ENCODE measurements around the gene COL3A1.

COL3A1 gene

DNA sequence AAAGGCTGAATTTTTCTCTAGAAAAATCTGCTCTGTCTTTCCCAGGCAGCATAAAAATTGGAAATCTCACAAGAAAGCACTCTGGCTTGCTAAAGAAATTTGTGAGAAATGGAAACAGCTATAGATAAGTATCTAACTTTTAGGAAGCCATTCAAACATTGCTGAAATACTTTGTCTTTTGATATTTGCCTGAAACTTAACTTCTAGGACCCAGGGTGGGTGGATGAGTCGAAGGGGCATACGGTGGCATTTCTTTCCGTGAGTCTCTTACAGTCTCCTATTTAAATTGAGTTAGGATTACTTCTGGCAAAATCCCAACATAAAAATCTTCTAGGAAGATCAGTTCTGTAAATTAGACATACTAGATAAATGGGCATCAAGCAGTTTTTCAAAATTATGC is 532 bp upstream of the COL3A1 start:
- TF ChIP-seq, protein P1, sequence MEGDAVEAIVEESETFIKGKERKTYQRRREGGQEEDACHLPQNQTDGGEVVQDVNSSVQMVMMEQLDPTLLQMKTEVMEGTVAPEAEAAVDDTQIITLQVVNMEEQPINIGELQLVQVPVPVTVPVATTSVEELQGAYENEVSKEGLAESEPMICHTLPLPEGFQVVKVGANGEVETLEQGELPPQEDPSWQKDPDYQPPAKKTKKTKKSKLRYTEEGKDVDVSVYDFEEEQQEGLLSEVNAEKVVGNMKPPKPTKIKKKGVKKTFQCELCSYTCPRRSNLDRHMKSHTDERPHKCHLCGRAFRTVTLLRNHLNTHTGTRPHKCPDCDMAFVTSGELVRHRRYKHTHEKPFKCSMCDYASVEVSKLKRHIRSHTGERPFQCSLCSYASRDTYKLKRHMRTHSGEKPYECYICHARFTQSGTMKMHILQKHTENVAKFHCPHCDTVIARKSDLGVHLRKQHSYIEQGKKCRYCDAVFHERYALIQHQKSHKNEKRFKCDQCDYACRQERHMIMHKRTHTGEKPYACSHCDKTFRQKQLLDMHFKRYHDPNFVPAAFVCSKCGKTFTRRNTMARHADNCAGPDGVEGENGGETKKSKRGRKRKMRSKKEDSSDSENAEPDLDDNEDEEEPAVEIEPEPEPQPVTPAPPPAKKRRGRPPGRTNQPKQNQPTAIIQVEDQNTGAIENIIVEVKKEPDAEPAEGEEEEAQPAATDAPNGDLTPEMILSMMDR (IDR thresholded peaks at IDR 0.05; ENCODE audit: low read depth, low read length, missing control alignments), result no peak
- H3K4me3 ChIP-seq (ENCODE audit: low read depth, low read length), result no peak overlapping the region
- no peak for DNase-seq (ENCODE audit: low read depth)

DNA sequence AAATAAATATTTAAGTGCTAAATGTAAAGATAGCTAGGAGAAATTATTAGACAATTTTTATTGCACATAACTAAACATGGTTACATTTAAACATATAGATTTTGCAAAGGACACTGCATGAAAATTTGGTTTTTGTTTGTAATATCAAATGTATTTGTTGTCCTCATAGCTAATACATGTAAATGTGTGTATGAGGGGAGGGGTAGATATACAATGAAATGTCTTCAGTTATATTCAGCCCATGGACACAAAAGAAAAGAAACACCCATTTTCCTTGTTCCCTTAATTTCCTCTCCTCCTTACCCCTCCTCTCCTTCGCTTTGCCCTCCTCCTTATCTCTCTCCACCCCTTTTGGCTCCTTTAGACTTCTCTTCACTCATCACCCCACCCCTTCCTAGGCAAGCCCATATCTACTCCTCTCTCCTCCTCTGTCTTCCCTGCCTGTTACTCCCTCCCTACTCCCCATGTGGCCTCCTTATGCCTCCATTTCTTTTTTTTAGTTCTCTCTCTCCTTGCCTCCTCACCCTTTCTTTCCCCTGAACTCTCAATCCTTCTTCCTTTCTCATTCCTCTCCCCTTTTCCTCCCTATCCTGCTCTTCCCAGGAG is 1.4 kb downstream of the COL3A1 start:
- no peak for DNase-seq (ENCODE audit: low read depth)
- TF ChIP-seq, protein P1 (IDR thresholded peaks at IDR 0.05; ENCODE audit: low read depth, low read length, missing control alignments), result no peak
- no peak overlapping the region for H3K4me3 ChIP-seq (ENCODE audit: low read depth, low read length)

DNA sequence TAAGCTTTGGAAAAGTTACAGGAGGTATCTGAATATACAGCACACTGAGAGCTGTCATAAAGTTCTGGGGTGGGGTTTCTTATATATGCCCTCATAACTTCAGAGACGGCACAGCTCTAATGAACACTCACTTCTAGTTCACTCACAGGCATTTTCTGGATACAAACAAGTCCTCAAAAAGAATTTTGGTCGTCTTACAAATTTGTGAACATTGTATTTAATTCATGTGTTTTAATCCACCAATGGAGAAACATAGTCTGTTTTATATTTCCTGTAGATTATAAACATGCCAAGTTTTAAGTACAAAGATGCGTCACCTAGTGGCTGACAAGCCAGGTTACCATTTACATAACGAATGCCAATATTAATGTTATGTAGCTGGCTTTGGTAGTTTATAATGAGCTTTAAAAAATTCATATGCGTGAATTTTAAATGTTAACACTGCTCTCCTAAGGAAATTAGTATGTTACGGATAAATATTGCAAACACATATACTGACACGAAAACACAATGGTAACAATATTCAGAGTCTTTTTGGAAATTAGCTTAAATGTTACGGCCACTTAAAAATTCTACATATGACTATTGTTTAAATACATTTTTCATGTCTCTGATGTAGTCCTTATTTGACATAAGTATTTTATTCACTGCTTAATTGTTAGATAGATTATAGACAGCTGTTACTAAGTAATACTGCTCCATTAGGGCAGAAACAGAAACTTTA is 2.5 kb downstream of the COL3A1 start:
- H3K4me3 ChIP-seq (ENCODE audit: low read depth, low read length), result no peak overlapping the region
- TF ChIP-seq, protein P1 (IDR thresholded peaks at IDR 0.05; ENCODE audit: low read depth, low read length, missing control alignments), result peak; percentile 9
- DNase-seq (ENCODE audit: low read depth), result no peak

DNA sequence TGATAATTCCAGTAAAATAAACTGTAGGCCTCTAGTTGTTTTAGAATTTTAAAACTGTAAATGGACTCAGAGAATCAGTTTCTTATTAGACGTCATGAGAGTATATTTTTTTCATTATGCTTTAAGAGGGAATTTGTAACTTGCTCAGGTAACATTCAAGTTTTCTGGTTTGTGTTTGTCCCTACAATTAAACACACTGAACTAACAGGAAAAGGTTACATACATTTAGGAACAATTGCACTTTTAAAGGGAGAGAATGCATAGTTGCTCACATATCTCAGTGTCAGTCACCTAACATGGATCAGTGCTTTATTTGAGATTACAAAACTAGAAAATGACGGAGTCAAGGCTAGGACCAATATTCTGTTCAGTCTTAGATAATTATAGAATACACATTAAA is 3.1 kb downstream of the COL3A1 start:
- H3K4me3 ChIP-seq (ENCODE audit: low read depth, low read length), result no peak overlapping the region

DNA sequence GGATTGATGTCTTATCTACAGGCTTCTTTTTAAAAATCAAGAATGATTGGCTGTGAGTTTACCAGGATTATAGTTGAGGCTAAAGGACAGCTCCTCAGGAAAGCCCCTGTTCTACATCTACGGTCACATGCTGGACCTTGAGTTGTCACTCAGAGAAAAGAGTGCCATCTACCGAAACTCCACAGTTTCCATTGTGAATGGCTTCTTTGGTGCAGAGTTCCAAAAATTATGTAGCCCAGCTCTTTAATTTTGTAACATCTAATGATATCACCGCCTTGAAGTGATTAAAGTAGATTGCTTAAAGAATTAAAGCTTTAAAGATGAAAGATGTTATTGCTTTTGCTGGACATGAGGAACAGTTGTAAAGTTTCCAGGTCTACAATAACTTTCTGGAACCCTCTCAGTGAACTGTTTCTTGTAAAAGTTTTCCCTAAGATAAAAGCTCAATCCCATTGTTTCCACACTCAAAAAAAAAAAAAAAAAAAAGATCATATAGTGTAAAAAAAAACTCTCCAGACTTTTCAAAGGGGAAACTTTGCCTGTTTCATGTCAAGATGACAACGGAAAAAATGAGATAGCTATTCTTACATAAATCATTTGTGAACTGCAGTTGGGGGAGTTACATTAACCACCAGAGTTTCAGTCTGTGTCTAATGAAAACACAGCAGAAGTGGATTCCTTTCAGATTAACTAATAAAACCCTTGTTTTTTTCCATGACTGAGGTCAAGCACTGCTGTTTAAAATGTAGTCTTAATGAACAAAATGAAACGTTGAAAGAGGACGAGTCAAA is 4.3 kb downstream of the COL3A1 start:
- DNase-seq (ENCODE audit: low read depth), result peak; percentile 5
- H3K4me3 ChIP-seq (ENCODE audit: low read depth, low read length), result no peak overlapping the region
- TF ChIP-seq, protein P1 (IDR thresholded peaks at IDR 0.05; ENCODE audit: low read depth, low read length, missing control alignments), result peak; percentile 25

More for the DNA sequence above, 3.1 kb downstream of the COL3A1 start:
- TF ChIP-seq, protein P1 (IDR thresholded peaks at IDR 0.05; ENCODE audit: low read depth, low read length, missing control alignments), result no peak
- DNase-seq (ENCODE audit: low read depth), result no peak

DNA sequence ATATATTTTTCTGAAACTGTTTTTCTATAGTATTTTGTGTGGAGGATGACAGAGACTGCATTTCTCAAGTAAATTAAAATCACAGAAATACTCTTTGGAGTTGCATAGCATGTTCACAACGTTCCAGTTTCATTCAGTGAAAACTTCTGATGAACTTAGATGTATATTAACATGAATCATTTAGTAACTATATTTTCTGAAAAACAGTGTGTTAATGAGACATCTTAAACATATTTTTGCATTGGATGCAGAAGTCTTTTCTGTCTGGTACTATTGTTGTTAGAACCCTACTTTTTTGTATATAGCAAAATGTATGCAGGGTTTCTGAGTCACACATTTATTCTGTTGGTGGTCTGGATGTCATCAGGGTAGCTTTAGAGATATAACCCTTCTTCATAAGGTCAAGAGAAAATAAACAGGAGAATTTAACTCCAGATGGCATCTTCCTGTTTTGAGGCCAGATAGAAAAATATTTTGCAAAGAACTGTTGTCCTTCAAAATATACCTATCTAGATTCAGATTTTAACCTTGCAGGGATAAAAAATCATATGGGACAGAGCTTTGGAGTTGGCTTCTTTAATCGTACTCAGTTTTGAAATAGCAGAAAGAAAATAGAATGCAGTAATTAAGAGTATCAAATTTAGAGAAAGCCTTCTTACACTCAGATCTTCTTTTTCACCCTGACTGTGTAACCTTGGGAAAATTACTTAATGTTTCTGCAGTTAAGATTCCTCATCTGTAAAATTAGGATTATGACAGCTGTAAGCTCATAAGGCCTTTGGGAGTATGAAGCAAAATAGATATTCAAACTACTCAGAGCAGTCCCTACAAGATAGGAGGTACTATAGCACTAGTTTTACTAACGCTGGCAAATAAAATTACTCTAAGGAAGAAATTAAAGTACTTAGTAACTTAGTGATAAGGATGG is 5.3 kb downstream of the COL3A1 start:
- no peak overlapping the region for H3K4me3 ChIP-seq (ENCODE audit: low read depth, low read length)
- TF ChIP-seq, protein P1 (IDR thresholded peaks at IDR 0.05; ENCODE audit: low read depth, low read length, missing control alignments), result no peak

More for the DNA sequence above, 5.3 kb downstream of the COL3A1 start:
- no peak for DNase-seq (ENCODE audit: low read depth)
